ENCODE measurements around the gene ATP1A2. TPM values are rescaled to one million over a fixed set of nuclear protein-coding genes. Genes with fewer than 3 reads are reported as not detected.

The ATP1A2 gene
- total and polyA plus RNA-seq, 2 of the 8 experiments (the other 6 are each of a cell fraction or from before 2014, with no cell fraction given), result 39.7 to 40.8 TPM

GRCh38 chr1:160118928-160119327 is 3.4 kb downstream of the ATP1A2 start:
- H3K14ac ChIP-seq (ENCODE audit: insufficient read length), result no peak overlapping the region
- WGBS, 2 experiments (ENCODE audit: extremely low coverage in 1 of 2, insufficient coverage in 1 of 2, insufficient read length in 1 of 2, insufficient replicate concordance in 2 of 2, low coverage in 1 of 2, low lambda C conversion rate in 2 of 2, missing lambda C conversion rate in 1 of 2), result 91% methylated on average over 3 of the region's 3 CpGs; no CpG with 5 or more reads in 1 of the 2 experiments
- H4K5ac ChIP-seq (ENCODE audit: insufficient read length, low read depth, low read length), result no peak overlapping the region
- TF ChIP-seq GABPA (IDR thresholded peaks at IDR 0.05; ENCODE audit: borderline replicate concordance, insufficient read depth, low read length) (no peak), MAX (IDR thresholded peaks at IDR 0.05) (no peak), ASH2L (IDR thresholded peaks at IDR 0.05; ENCODE audit: low read length) (no peak), USF2 (IDR thresholded peaks at IDR 0.05; ENCODE audit: low read length) (no peak), CREB1 (IDR thresholded peaks at IDR 0.05) (no peak), CHD1 (IDR thresholded peaks at IDR 0.05; ENCODE audit: low read depth, low read length) (no peak), BACH1 (IDR thresholded peaks at IDR 0.05; ENCODE audit: low read length) (no peak)

More at GRCh38 chr1:160118928-160119327, 3.4 kb downstream of the ATP1A2 start:
- no peak for DNase-seq (ENCODE audit: low read depth in 1 of 2, low spot score in 2 of 2)
- H4K8ac ChIP-seq (ENCODE audit: extremely low read depth, insufficient read depth, low read length), result no peak overlapping the region
- H2BK20ac ChIP-seq (ENCODE audit: low read length), result no peak overlapping the region
- H3K4me3 ChIP-seq (ENCODE audit: extremely low read depth in 1 of 4, insufficient read depth in 2 of 4, low read depth in 3 of 4, low read length in 4 of 4), result no peak overlapping the region
- H3K23ac ChIP-seq (ENCODE audit: insufficient read length), result no peak overlapping the region
- H4K20me1 ChIP-seq (replicated peaks in 1 of 2; ENCODE audit: control insufficient read depth in 1 of 2, insufficient read depth in 2 of 2, low read length in 2 of 2), result peaks cover 0 to 1% of the 10 kb centered on the region in 2 experiments
- H3K56ac ChIP-seq (replicated peaks; ENCODE audit: insufficient read length, low read depth, low read length), result no peak overlapping the region
- H3K23me2 ChIP-seq (ENCODE audit: low read depth, low read length), result peaks cover 8% of the 10 kb centered on the region; the same call in 1 of the 2 replicates
- no peak overlapping the region for H2BK5ac ChIP-seq (ENCODE audit: low read depth, low read length)
- peaks cover 0 to 8% of the 10 kb centered on the region in 2 experiments; a peak in 1 of 4 replicates for H3K79me2 ChIP-seq (ENCODE audit: control insufficient read depth in 1 of 2, insufficient read depth in 2 of 2, low read length in 2 of 2)
- peaks cover 0 to 17% (median 11%) of the 10 kb centered on the region in 4 experiments; a peak in 3 of 8 replicates for H3K36me3 ChIP-seq (ENCODE audit: control insufficient read depth in 2 of 4, insufficient read depth in 4 of 4, low read length in 3 of 4)
- peaks cover 13 to 38% (median 26%) of the 10 kb centered on the region in 4 experiments for H3K4me1 ChIP-seq (replicated peaks in 1 of 4; ENCODE audit: control insufficient read depth in 3 of 4, insufficient read depth in 4 of 4, low read length in 3 of 4)
- CTCF ChIA-PET (ENCODE audit: partially characterized antibody), result interaction anchor here (1.4 to 18.1 kb wide), 9 partner anchors 10 to 173 kb away, joined by 5 to 256 read pairs (median 12); partner anchors contain the start of gene ATP1A4
- H3K4ac ChIP-seq (replicated peaks; ENCODE audit: insufficient read length, low read depth, low read length), result no peak overlapping the region
- no peak overlapping the region for H2AFZ ChIP-seq (ENCODE audit: low read length)
- H4K91ac ChIP-seq (replicated peaks; ENCODE audit: insufficient read length, low read length), result no peak overlapping the region
- H2BK15ac ChIP-seq (ENCODE audit: low read length), result no peak overlapping the region
- no peak overlapping the region for H3K18ac ChIP-seq (ENCODE audit: extremely low read depth, low read length)
- no peaks in the 10 kb centered on the region for H3K9me3 ChIP-seq (ENCODE audit: insufficient read depth in 2 of 2, low read depth in 1 of 2, low read length in 1 of 2)
- no peak overlapping the region for H3K9ac ChIP-seq (replicated peaks in 1 of 4; ENCODE audit: extremely low read depth in 1 of 4, low read depth in 3 of 4, low read length in 3 of 4)
- no peak overlapping the region for H3K27ac ChIP-seq (ENCODE audit: low read depth, low read length)
- no peak overlapping the region for H2BK120ac ChIP-seq (replicated peaks; ENCODE audit: low read depth, low read length)
- POLR2A ChIA-PET (ENCODE audit: partially characterized antibody), result interaction anchor here (1.3 to 3.8 kb wide), 3 partner anchors 11 to 18 kb away, joined by 4 to 31 read pairs (median 12); no protein-coding TSS in a partner anchor
- peaks cover 3% of the 10 kb centered on the region; the same call in 1 of the 2 replicates for H3K79me1 ChIP-seq (ENCODE audit: low read depth, low read length)
- H3K27me3 ChIP-seq (replicated peaks in 1 of 4; ENCODE audit: control insufficient read depth in 3 of 4, extremely low read depth in 1 of 4, insufficient read depth in 3 of 4, low read length in 3 of 4), result no peaks in the 10 kb centered on the region; a peak in 1 of 7 replicates
- no peak overlapping the region for H2AK5ac ChIP-seq (ENCODE audit: low read depth, low read length)
- no peak overlapping the region for H3K4me2 ChIP-seq (ENCODE audit: insufficient read depth in 1 of 2, low read depth in 2 of 2, low read length in 2 of 2)
- no peak overlapping the region for H2BK12ac ChIP-seq (ENCODE audit: low read depth, low read length)
- no peak for FAIRE-seq
